K562 (cell line): ENCODE measurements around the gene PI16. TPM values are rescaled to one million over a fixed set of nuclear protein-coding genes. Genes with fewer than 3 reads are reported as not detected.

Source experiments
- ATAC-seq: fragments of 200-7000 bp; cut with Tn5 transposase; 3 replicates; pipeline ENCODE4 v1.9.1; 2020; ENCODE audit warnings: moderate library complexity
- BruUV-seq: library from RNA; stranded (reverse); fragments of 400-500 nt; replicated peaks from 2 replicates; lab custom pipeline; 2021; lab: Mats Ljungman, UMichigan
- CTCF ChIA-PET: fragments of 300-600 bp; formaldehyde crosslinking; extraction: SDS; loops from one replicate; lab custom pipeline; 2021; ENCODE audit warnings: low intra/inter-chr PET ratio; lab: Yijun Ruan, JAX
- POLR2A ChIA-PET: fragments of 300-600, 350-650 bp; sonication (Branson Sonifier 250); formaldehyde crosslinking; extraction: SDS; loops from one replicate; lab custom pipeline; 2021; ENCODE audit warnings: antibody characterized with exemption, inconsistent platforms; lab: Yijun Ruan, JAX
- DNase-seq, 4 experiments: peaks; one replicate each; pipeline versions ENCODE4 v3.0.0 to v3.0.0-alpha.2; 2011 to 2018; ENCODE audit warnings: low spot score in 3 of 4, mixed read lengths in 3 of 4; ENCODE audit errors: extremely low read depth in 1 of 4
- FAIRE-seq: peaks from 2 replicates; lab custom pipeline; 2011; peaks lifted over from hg19 to GRCh38; lab: Jason Lieb, UNC
- H2AFZ ChIP-seq: 2 replicates; pipeline ENCODE4 v1.6.0; 2011; ENCODE audit warnings: low read depth, low read length, control low read depth, inconsistent platforms
- H3K27ac ChIP-seq: fragments of 200-600 bp; 3 replicates; pipeline ENCODE4 v1.8.0; 2011; ENCODE audit warnings: low read depth, mild to moderate bottlenecking, control low read depth, inconsistent platforms, low read length, moderate library complexity, mixed read lengths; ENCODE audit errors: extremely low read depth
- H3K27me3 ChIP-seq, 2 experiments: fragments of 300-600 bp in 1 of 2; 2 replicates in 1 of 2; 3 replicates in 1 of 2; pipeline versions ENCODE4 v1.6.0 to v1.8.0; 2011; ENCODE audit warnings: inconsistent platforms in 2 of 2, low read length in 2 of 2, mild to moderate bottlenecking in 1 of 2, mixed read lengths in 1 of 2, moderate library complexity in 1 of 2; ENCODE audit not compliant: control insufficient read depth in 2 of 2, insufficient read depth in 2 of 2
- H3K36me3 ChIP-seq: fragments of 300-600 bp; 3 replicates; pipeline ENCODE4 v1.8.0; 2011; ENCODE audit warnings: mild to moderate bottlenecking, low read length, inconsistent platforms; ENCODE audit not compliant: control insufficient read depth, insufficient read depth
- H3K4me1 ChIP-seq, 2 experiments: fragments of 200-600 bp in 1 of 2; replicated peaks in 1 of 2; 2 replicates in 1 of 2; 3 replicates in 1 of 2; pipeline versions ENCODE4 v1.5.1 to v1.8.0; 2011; ENCODE audit warnings: inconsistent platforms in 2 of 2, low read length in 2 of 2, mild to moderate bottlenecking in 1 of 2, mixed read lengths in 1 of 2, moderate library complexity in 1 of 2; ENCODE audit not compliant: control insufficient read depth in 2 of 2, insufficient read depth in 2 of 2
- H3K4me2 ChIP-seq: 2 replicates; pipeline ENCODE4 v1.6.1; 2011; ENCODE audit warnings: low read length, control low read depth, inconsistent platforms, mixed read lengths; ENCODE audit not compliant: insufficient read depth
- H3K4me3 ChIP-seq: fragments of 200-600 bp; sonication (generic), shearing (Covaris generic); 2 replicates; pipeline ENCODE4 v1.5.1; 2016; ENCODE audit warnings: control low read depth, inconsistent platforms
- H3K79me2 ChIP-seq: fragments of 200-600 bp; 3 replicates; pipeline ENCODE4 v1.8.0; 2011; ENCODE audit warnings: low read length, inconsistent platforms; ENCODE audit not compliant: control insufficient read depth, insufficient read depth
- H3K9ac ChIP-seq, 2 experiments: 2 replicates each; pipeline versions ENCODE4 v1.6.0 to v1.6.1; 2011; ENCODE audit warnings: low read depth in 2 of 2, low read length in 2 of 2, control low read depth in 1 of 2, inconsistent platforms in 1 of 2, mild to moderate bottlenecking in 1 of 2, mixed read lengths in 1 of 2; ENCODE audit not compliant: insufficient read depth in 1 of 2
- H3K9me1 ChIP-seq: one replicate; pipeline ENCODE4 v1.6.0; 2011; ENCODE audit warnings: inconsistent platforms, mild to moderate bottlenecking, low read length, moderate library complexity; ENCODE audit not compliant: control insufficient read depth, insufficient read depth
- H3K9me3 ChIP-seq: replicated peaks from 2 replicates; pipeline ENCODE4 v1.5.1; 2011; ENCODE audit warnings: low read depth, low read length, inconsistent platforms; ENCODE audit not compliant: control insufficient read depth, insufficient read depth
- H4K20me1 ChIP-seq: replicated peaks from 2 replicates; pipeline ENCODE4 v1.6.1; 2011; ENCODE audit warnings: low read length, inconsistent platforms, mixed read lengths; ENCODE audit not compliant: control insufficient read depth, insufficient read depth
- EGR1 ChIP-seq: fragments of 450-650 bp; conservative IDR thresholded peaks from 2 replicates; pipeline ENCODE4 v1.6.1; 2017; ENCODE audit warnings: mild to moderate bottlenecking
- FOXK2 ChIP-seq, 2 experiments: fragments of 450-650 bp; IDR thresholded peaks in 1 of 2; conservative IDR thresholded peaks in 1 of 2; 2 replicates each; pipeline ENCODE4 v1.6.1; 2016; ENCODE audit warnings: low read depth in 2 of 2, mild to moderate bottlenecking in 1 of 2
- JUND ChIP-seq, 2 experiments: IDR thresholded peaks; 2 replicates in 1 of 2; 3 replicates in 1 of 2; pipeline ENCODE4 v1.6.1; 2011; ENCODE audit warnings: borderline replicate concordance in 2 of 2, low read depth in 2 of 2, low read length in 2 of 2, improper control_type of control experiment in 1 of 2, missing biosample characterization in 1 of 2, missing genetic modification characterization in 1 of 2, missing genetic modification reagents in 1 of 2
- USF1 ChIP-seq: sonication (generic); formaldehyde crosslinking; IDR thresholded peaks from 2 replicates; pipeline ENCODE4 v1.9.0; 2022; ENCODE audit warnings: mild to moderate bottlenecking, missing genetic modification reagents
- ZBTB43 ChIP-seq: sonication (generic); formaldehyde crosslinking; IDR thresholded peaks from 2 replicates; pipeline ENCODE4 v1.8.0; 2023; ENCODE audit warnings: mild to moderate bottlenecking, missing genetic modification reagents
- WGBS: fragments of 100-300 bp; shearing (Covaris generic); methylation state at CpG from one replicate; pipeline ENCODE4 v1.1.6; 2016; ENCODE audit warnings: low coverage, mixed read lengths; ENCODE audit not compliant: insufficient coverage; ENCODE audit errors: missing lambda C conversion rate; 5-methylcytosine and 5-hydroxymethylcytosine counted together
- in situ Hi-C: fragments of 300-500 bp; cut with MboI; formaldehyde crosslinking; loops from 4 replicates; pipeline ENCODE4 v1.15.0; 2018; ENCODE audit warnings: inconsistent platforms, mixed read lengths
- intact Hi-C: fragments of 100-400 bp; cut with micrococcal nuclease; formaldehyde crosslinking; loops from 2 replicates; pipeline ENCODE4 v1.14.2; 2022
- polyA plus RNA-seq, 8 experiments: library from polyadenylated mRNA; depleted of rRNA in 4 of 8; stranded (reverse) in 5 of 8; unstranded in 3 of 8; fragments of >200 nt; fragmentation: Nextera tagmentation in 2 of 8; fragmentation: Illumina TruSeq in 1 of 8; extraction: Ambion mirVana in 2 of 8; extraction: Trizol in 1 of 8; gene quantifications; 2 replicates each; pipeline versions ENCODE4 v1.2.1 to v1.2.3, GENCODE V29; 2011 to 2014; ENCODE audit warnings: inconsistent platforms in 1 of 8, missing spikeins in 1 of 8
- total RNA-seq, 7 experiments: library from RNA; depleted of rRNA in 6 of 7; stranded (reverse); fragments of >200 nt in 6 of 7; fragmentation: Illumina TruSeq in 2 of 7; extraction: Trizol in 2 of 7; gene quantifications; 2 replicates each; pipeline versions ENCODE4 v1.2.1 to v1.2.3, GENCODE V29; 2011 to 2021; ENCODE audit warnings: low replicate concordance in 1 of 7

Gene PI16
- total and polyA plus RNA-seq, 9 of the 15 experiments (the other 6 are each of a cell fraction or from before 2014, with no cell fraction given) = 0.06 to 0.18 TPM; not detected in 7

- intact Hi-C loops (no loop called here), in situ Hi-C loops (no loop called here)
- Histone ChIP-seq H2AFZ (no peak overlapping the region), H4K20me1 (peaks cover 12% of the 10 kb centered on the region; the same call in 1 of the 2 replicates), H3K4me1 (peaks cover 0 to 7% of the 10 kb centered on the region in 2 experiments; a peak in 2 of 5 replicates), H3K36me3 (peaks cover 12% of the 10 kb centered on the region; the same call in 2 of the 3 replicates), H3K79me2 (no peaks in the 10 kb centered on the region), H3K9ac (no peak overlapping the region), H3K9me1 (no peaks in the 10 kb centered on the region), H3K4me3 (no peak overlapping the region), H3K9me3 (no peaks in the 10 kb centered on the region), H3K27me3 (peaks cover 2 to 8% of the 10 kb centered on the region in 2 experiments; a peak in 4 of 5 replicates), H3K27ac (no peak overlapping the region), H3K4me2 (no peak overlapping the region)
- FAIRE-seq (no peak), ATAC-seq (0 out of 3 replicates have a peak, but pooled peaks have one; percentile 5), DNase-seq (no peak)
- POLR2A ChIA-PET = no interaction called here
- TF ChIP-seq FOXK2 (conservative IDR thresholded peaks at IDR 0.05 in 1 of 2, IDR thresholded peaks at IDR 0.05 in 1 of 2; ENCODE audit: low read depth in 2 of 2) (peak in 1 of 2 experiments; percentile 47; a peak in 1 of 4 replicates), EGR1 (peak; percentile 30; the same call in 1 of the 2 replicates), JUND (IDR thresholded peaks at IDR 0.05; ENCODE audit: borderline replicate concordance, low read depth, low read length) (no peak), JUND (tag; IDR thresholded peaks at IDR 0.05; ENCODE audit: borderline replicate concordance, low read depth, low read length) (no peak)
- 11% methylated on average over 5 of the region's 5 CpGs for WGBS
- CTCF ChIA-PET = no interaction called here
- no TSS peak for BruUV-seq
Observed at GRCh38 chr6:36929607-36930006, 24.9 kb upstream of the PI16 start.

- H4K20me1 ChIP-seq = peaks cover 12% of the 10 kb centered on the region; the same call in 1 of the 2 replicates
- no peak overlapping the region for H2AFZ ChIP-seq
- 0 out of 2 replicates have a peak, but pooled peaks have one; percentile 31 for TF ChIP-seq USF1 (CRISPR knock-in tag)
- no peak for TF ChIP-seq ZBTB43 (CRISPR knock-in tag)
- TF ChIP-seq, all 486 proteins: peak for 1
- ATAC-seq = peak; percentile 15
- FAIRE-seq = no peak
- 33% methylated on average over 4 of the region's 4 CpGs for WGBS
- CTCF ChIA-PET = no interaction called here
- no peaks in the 10 kb centered on the region for H3K79me2 ChIP-seq
- no TSS peak for BruUV-seq
- POLR2A ChIA-PET = interaction anchor here (0.6 to 2.3 kb wide), 3 partner anchors 12 to 165 kb away, joined by 3 to 5 read pairs (median 4); no protein-coding TSS in a partner anchor
- no peak overlapping the region for H3K27ac ChIP-seq
- DNase-seq = no peak
- no peaks in the 10 kb centered on the region for H3K9me1 ChIP-seq
- no peak overlapping the region for H3K4me3 ChIP-seq
- H3K9ac ChIP-seq = no peak overlapping the region
- H3K4me2 ChIP-seq = no peak overlapping the region
- H3K9me3 ChIP-seq = no peaks in the 10 kb centered on the region
- in situ Hi-C loops = no loop called here
- intact Hi-C loops = no loop called here
- H3K36me3 ChIP-seq = peaks cover 3% of the 10 kb centered on the region; the same call in 1 of the 3 replicates
- peaks cover 0 to 7% of the 10 kb centered on the region in 2 experiments; a peak in 2 of 5 replicates for H3K4me1 ChIP-seq
- H3K27me3 ChIP-seq = peaks cover 4 to 12% of the 10 kb centered on the region in 2 experiments
Observed at GRCh38 chr6:36930483-36930882, 24.1 kb upstream of the PI16 start.
